Activated CD4-positive, alpha-beta T cell treated with anti-CD3 and anti-CD28 coated beads for 36 hours (primary cell): ENCODE measurements around the gene TNS1. TPM values are rescaled to one million over a fixed set of nuclear protein-coding genes. Genes with fewer than 3 reads are reported as not detected.
"Not testable (repeated sequence)": the region's sequence is repeated elsewhere in the genome, so short reads cannot be mapped to it uniquely, and the experiment has no call there.

Experiments used
- ATAC-seq: fragments of 200-7000 bp; cut with Tn5 transposase; one replicate; pipeline ENCODE4 v1.10.0; 2021; ENCODE audit warnings: mild to moderate bottlenecking, moderate library complexity
- CTCF ChIA-PET: fragments of 350-600 bp; sonication (Branson Sonifier 250); formaldehyde crosslinking; loops from one replicate; lab custom pipeline; 2021; ENCODE audit warnings: antibody characterized with exemption; lab: Charles Lee
- POLR2A ChIA-PET: fragments of 350-600 bp; sonication (Branson Sonifier 250); formaldehyde crosslinking; loops from one replicate; lab custom pipeline; 2021; ENCODE audit warnings: antibody characterized with exemption, inconsistent platforms; lab: Charles Lee
- DNase-seq: peaks from one replicate; pipeline ENCODE4 v3.0.0-alpha.2; 2020
- H3K27ac Mint-ChIP-seq: one replicate; pipeline ENCODE4 v1.8.0; 2021; ENCODE audit warnings: mixed read lengths
- H3K27me3 Mint-ChIP-seq: one replicate; pipeline ENCODE4 v1.8.0; 2021; ENCODE audit warnings: mixed read lengths
- H3K36me3 Mint-ChIP-seq: one replicate; pipeline ENCODE4 v1.8.0; 2021; ENCODE audit warnings: low read depth, mixed read lengths
- H3K4me1 Mint-ChIP-seq: one replicate; pipeline ENCODE4 v1.8.0; 2021; ENCODE audit warnings: mixed read lengths
- H3K4me3 Mint-ChIP-seq: one replicate; pipeline ENCODE4 v1.8.0; 2021; ENCODE audit warnings: mild to moderate bottlenecking, moderate library complexity, mixed read lengths
- H3K9me3 Mint-ChIP-seq: one replicate; pipeline ENCODE4 v1.8.0; 2021; ENCODE audit warnings: low read depth, mixed read lengths
- intact Hi-C, 2 experiments: fragments of 100-400 bp; cut with DNase I in 1 of 2; cut with micrococcal nuclease in 1 of 2; formaldehyde crosslinking; loops; one replicate each; pipeline versions ENCODE4 v1.14.2 to v1.15.1; 2022 to 2024; cut with DNase I, micrococcal nuclease
- total RNA-seq, 2 experiments: library from RNA; stranded (reverse); gene quantifications; one replicate each; pipeline ENCODE4 v1.2.3, GENCODE V29; 2021

Gene TNS1
- total RNA-seq, 2 experiments from 2014 or later = 0.64 to 0.88 TPM

- H3K27me3 Mint-ChIP-seq = no peaks in the 10 kb centered on the region
- no peak for ATAC-seq
- CTCF ChIA-PET = no interaction called here
Measured at GRCh38 chr2:218021536-218022071, 18.8 kb upstream of the TNS1 start.

GRCh38 chr2:218020966-218021535 lies 18.3 kb upstream of the TNS1 start:
- Mint-ChIP-seq H3K4me1 (no peaks in the 10 kb centered on the region), H3K9me3 (no peaks in the 10 kb centered on the region), H3K4me3 (no peak overlapping the region), H3K27me3 (no peaks in the 10 kb centered on the region), H3K36me3 (no peaks in the 10 kb centered on the region), H3K27ac (no peak overlapping the region)
- ATAC-seq (no peak), DNase-seq (no peak)
- ChIA-PET CTCF (interaction anchor here (0.6 kb wide), 1 partner anchor 713 kb away, joined by 3 read pairs; no protein-coding TSS in a partner anchor), POLR2A (no interaction called here)
- intact Hi-C loops = no loop called here

More at GRCh38 chr2:218021536-218022071, 18.8 kb upstream of the TNS1 start:
- H3K9me3 Mint-ChIP-seq = no peaks in the 10 kb centered on the region
- POLR2A ChIA-PET = no interaction called here
- no peak overlapping the region for H3K27ac Mint-ChIP-seq
- H3K4me3 Mint-ChIP-seq = no peak overlapping the region
- H3K4me1 Mint-ChIP-seq = no peaks in the 10 kb centered on the region
- H3K36me3 Mint-ChIP-seq = no peaks in the 10 kb centered on the region
- DNase-seq = no peak
- intact Hi-C loops = no loop called here

- ChIA-PET CTCF (no interaction called here), POLR2A (no interaction called here)
- H3K27me3 Mint-ChIP-seq = no peaks in the 10 kb centered on the region
- H3K4me3 Mint-ChIP-seq = no peak overlapping the region
- intact Hi-C loops = no loop called here
- no peaks in the 10 kb centered on the region for H3K9me3 Mint-ChIP-seq
- no peaks in the 10 kb centered on the region for H3K4me1 Mint-ChIP-seq
- no peaks in the 10 kb centered on the region for H3K36me3 Mint-ChIP-seq
- no peak for ATAC-seq
- DNase-seq = no peak
- H3K27ac Mint-ChIP-seq = no peak overlapping the region
Measured at GRCh38 chr2:218020281-218020680, 17.5 kb upstream of the TNS1 start.

GRCh38 chr2:218019411-218020060 lies 16.7 kb upstream of the TNS1 start:
- no peak overlapping the region for H3K27ac Mint-ChIP-seq
- no peaks in the 10 kb centered on the region for H3K4me1 Mint-ChIP-seq
- ATAC-seq = no peak
- no peak overlapping the region for H3K4me3 Mint-ChIP-seq
- H3K36me3 Mint-ChIP-seq = no peaks in the 10 kb centered on the region
- no peaks in the 10 kb centered on the region for H3K9me3 Mint-ChIP-seq
- POLR2A ChIA-PET = no interaction called here
- intact Hi-C loops = loop anchor here in 1 of 2 experiments (10.0 kb wide), 1 partner anchor 1485 kb away; no protein-coding TSS in a partner anchor
- CTCF ChIA-PET = interaction anchor here (1.3 kb wide), 1 partner anchor 38 kb away, joined by 3 read pairs; no protein-coding TSS in a partner anchor
- no peak for DNase-seq
- H3K27me3 Mint-ChIP-seq = peaks cover 2% of the 10 kb centered on the region

GRCh38 chr2:218018842-218019125 lies 16.0 kb upstream of the TNS1 start:
- DNase-seq, H3K4me1 Mint-ChIP-seq, H3K27me3 Mint-ChIP-seq, POLR2A ChIA-PET, H3K36me3 Mint-ChIP-seq, H3K9me3 Mint-ChIP-seq, H3K4me3 Mint-ChIP-seq, H3K27ac Mint-ChIP-seq, ATAC-seq: not testable (repeated sequence)
- CTCF ChIA-PET = interaction anchor here (1.3 kb wide), 1 partner anchor 39 kb away, joined by 3 read pairs; no protein-coding TSS in a partner anchor
- intact Hi-C loops = loop anchor here in 1 of 2 experiments (10.0 kb wide), 1 partner anchor 1486 kb away; no protein-coding TSS in a partner anchor

- POLR2A ChIA-PET = no interaction called here
- Mint-ChIP-seq H3K27me3 (peaks cover 10% of the 10 kb centered on the region), H3K4me3 (no peak overlapping the region), H3K4me1 (no peaks in the 10 kb centered on the region), H3K9me3 (no peaks in the 10 kb centered on the region), H3K27ac (no peak overlapping the region), H3K36me3 (no peaks in the 10 kb centered on the region)
- no peak for ATAC-seq
- intact Hi-C loops = loop anchor here in 1 of 2 experiments (10.0 kb wide), 1 partner anchor 1487 kb away; no protein-coding TSS in a partner anchor
- CTCF ChIA-PET = interaction anchor here (0.9 kb wide), 1 partner anchor 228 kb away, joined by 3 read pairs; no protein-coding TSS in a partner anchor
- no peak for DNase-seq
Measured at GRCh38 chr2:218017211-218018053, 14.6 kb upstream of the TNS1 start.

GRCh38 chr2:218016810-218017209 lies 14.0 kb upstream of the TNS1 start:
- no peak for ATAC-seq
- Mint-ChIP-seq H3K36me3 (no peaks in the 10 kb centered on the region), H3K4me1 (no peaks in the 10 kb centered on the region), H3K9me3 (no peaks in the 10 kb centered on the region), H3K27ac (no peak overlapping the region), H3K27me3 (peaks cover 15% of the 10 kb centered on the region), H3K4me3 (no peak overlapping the region)
- intact Hi-C loops = loop anchor here in 1 of 2 experiments (10.0 kb wide), 1 partner anchor 1488 kb away; no protein-coding TSS in a partner anchor
- no peak for DNase-seq
- CTCF ChIA-PET = interaction anchor here (0.9 kb wide), 1 partner anchor 228 kb away, joined by 3 read pairs; no protein-coding TSS in a partner anchor
- POLR2A ChIA-PET = no interaction called here

- Mint-ChIP-seq H3K27ac (no peak overlapping the region), H3K27me3 (peaks cover 23% of the 10 kb centered on the region), H3K36me3 (no peaks in the 10 kb centered on the region), H3K4me1 (peaks cover under 1% of the 10 kb centered on the region), H3K9me3 (no peaks in the 10 kb centered on the region), H3K4me3 (no peak overlapping the region)
- intact Hi-C loops = loop anchor here in 1 of 2 experiments (10.0 kb wide), 1 partner anchor 1489 kb away; no protein-coding TSS in a partner anchor
- ATAC-seq (no peak), DNase-seq (no peak)
- POLR2A ChIA-PET = no interaction called here
- CTCF ChIA-PET = no interaction called here
Measured at GRCh38 chr2:218015586-218016521, 13.1 kb upstream of the TNS1 start.

GRCh38 chr2:218014706-218015585 lies 12.2 kb upstream of the TNS1 start:
- intact Hi-C loops = loop anchor here in 1 of 2 experiments (10.0 kb wide), 1 partner anchor 1490 kb away; no protein-coding TSS in a partner anchor
- ChIA-PET POLR2A (no interaction called here), CTCF (interaction anchor here (0.7 kb wide), 1 partner anchor 142 kb away, joined by 3 read pairs; no protein-coding TSS in a partner anchor)
- Mint-ChIP-seq H3K4me1 (peaks cover 3% of the 10 kb centered on the region), H3K27me3 (peaks cover 27% of the 10 kb centered on the region), H3K9me3 (no peaks in the 10 kb centered on the region), H3K36me3 (no peaks in the 10 kb centered on the region), H3K27ac (no peak overlapping the region), H3K4me3 (no peak overlapping the region)
- DNase-seq = no peak
- no peak for ATAC-seq

GRCh38 chr2:218013289-218013688 lies 10.5 kb upstream of the TNS1 start:
- ChIA-PET POLR2A (no interaction called here), CTCF (no interaction called here)
- Mint-ChIP-seq H3K9me3 (no peaks in the 10 kb centered on the region), H3K27me3 (peaks cover 34% of the 10 kb centered on the region), H3K36me3 (no peaks in the 10 kb centered on the region), H3K27ac (no peak overlapping the region), H3K4me1 (peaks cover 9% of the 10 kb centered on the region), H3K4me3 (no peak overlapping the region)
- DNase-seq (no peak), ATAC-seq (no peak)
- intact Hi-C loops = loop anchor here in 1 of 2 experiments (10.0 kb wide), 1 partner anchor 1492 kb away; no protein-coding TSS in a partner anchor
